H9 (cell line): ENCODE measurements around the gene CACNA1F. TPM values are rescaled to one million over a fixed set of nuclear protein-coding genes. Genes with fewer than 3 reads are reported as not detected.
"Not testable (repeated sequence)": the region's sequence is repeated elsewhere in the genome, so short reads cannot be mapped to it uniquely, and the experiment has no call there.

Source experiments
- DNase-seq: peaks from one replicate; pipeline ENCODE4 v3.0.0-alpha.2; 2017
- H2AFZ ChIP-seq: one replicate; pipeline ENCODE4 v1.6.1; 2013; ENCODE audit warnings: mild to moderate bottlenecking, low read length, control low read depth, moderate library complexity
- H2AK5ac ChIP-seq: 2 replicates; pipeline ENCODE4 v1.6.1; 2013; ENCODE audit warnings: low read length, control low read depth, mixed read lengths; ENCODE audit not compliant: insufficient read length
- H2BK120ac ChIP-seq: one replicate; pipeline ENCODE4 v1.6.1; 2013; ENCODE audit warnings: low read depth, mild to moderate bottlenecking, low read length, control low read depth, inconsistent platforms; ENCODE audit not compliant: poor library complexity, severe bottlenecking
- H2BK12ac ChIP-seq: 2 replicates; pipeline ENCODE4 v1.6.1; 2013; ENCODE audit warnings: low read length, control low read depth, mixed read lengths, low read depth; ENCODE audit not compliant: insufficient read length
- H2BK15ac ChIP-seq: 2 replicates; pipeline ENCODE4 v1.6.1; 2013; ENCODE audit warnings: low read depth, low read length, control low read depth
- H2BK20ac ChIP-seq: one replicate; pipeline ENCODE4 v1.6.1; 2013; ENCODE audit warnings: low read depth, mild to moderate bottlenecking, low read length, control low read depth, inconsistent platforms; ENCODE audit not compliant: poor library complexity, severe bottlenecking
- H2BK5ac ChIP-seq: 2 replicates; pipeline ENCODE4 v1.6.1; 2013; ENCODE audit warnings: low read length, control low read depth, mixed read lengths; ENCODE audit not compliant: insufficient read length
- H3K14ac ChIP-seq: 2 replicates; pipeline ENCODE4 v1.6.1; 2013; ENCODE audit warnings: low read length, control low read depth; ENCODE audit not compliant: insufficient read depth
- H3K18ac ChIP-seq: 2 replicates; pipeline ENCODE4 v1.6.1; 2013; ENCODE audit warnings: low read depth, mild to moderate bottlenecking, mixed read lengths, low read length, control low read depth; ENCODE audit not compliant: insufficient read length
- H3K23ac ChIP-seq: 2 replicates; pipeline ENCODE4 v1.6.1; 2013; ENCODE audit warnings: low read length, control low read depth, mixed read lengths, low read depth; ENCODE audit not compliant: insufficient read length
- H3K23me2 ChIP-seq: 2 replicates; pipeline ENCODE4 v1.6.1; 2013; ENCODE audit warnings: low read depth, mild to moderate bottlenecking, mixed read lengths, low read length, control low read depth; ENCODE audit not compliant: insufficient read length, poor library complexity, severe bottlenecking
- H3K27ac ChIP-seq: 2 replicates; pipeline ENCODE4 v1.5.1; 2013; ENCODE audit warnings: low read length, control low read depth, mixed read lengths, low read depth; ENCODE audit not compliant: insufficient read length
- H3K27me3 ChIP-seq: 2 replicates; pipeline ENCODE4 v1.6.1; 2013; ENCODE audit warnings: low read length, control low read depth, inconsistent platforms; ENCODE audit not compliant: insufficient read depth
- H3K4ac ChIP-seq: 2 replicates; pipeline ENCODE4 v1.6.1; 2013; ENCODE audit warnings: low read depth, mild to moderate bottlenecking, control low read depth, inconsistent platforms, low read length, moderate library complexity
- H3K4me1 ChIP-seq: 2 replicates; pipeline ENCODE4 v1.6.1; 2013; ENCODE audit warnings: low read length, control low read depth, inconsistent platforms; ENCODE audit not compliant: insufficient read depth
- H3K4me2 ChIP-seq: 2 replicates; pipeline ENCODE4 v1.6.1; 2013; ENCODE audit warnings: low read length, control low read depth, mixed read lengths; ENCODE audit not compliant: insufficient read length, insufficient read depth
- H3K56ac ChIP-seq: 2 replicates; pipeline ENCODE4 v1.6.1; 2013; ENCODE audit warnings: low read depth, mild to moderate bottlenecking, mixed read lengths, low read length, control low read depth; ENCODE audit not compliant: insufficient read length
- H3K79me1 ChIP-seq: 2 replicates; pipeline ENCODE4 v1.6.1; 2013; ENCODE audit warnings: low read depth, mild to moderate bottlenecking, moderate library complexity, low read length, control low read depth, inconsistent platforms; ENCODE audit not compliant: insufficient read depth, poor library complexity, severe bottlenecking
- H3K79me2 ChIP-seq: 2 replicates; pipeline ENCODE4 v1.6.1; 2013; ENCODE audit warnings: low read length, control low read depth, inconsistent platforms; ENCODE audit not compliant: insufficient read depth
- H3K9ac ChIP-seq: 2 replicates; pipeline ENCODE4 v1.6.1; 2013; ENCODE audit warnings: low read length, control low read depth, mixed read lengths; ENCODE audit not compliant: insufficient read length; ENCODE audit errors: extremely low read depth
- H3K9me3 ChIP-seq: one replicate; pipeline ENCODE4 v1.6.1; 2013; ENCODE audit warnings: low read depth, low read length, inconsistent platforms; ENCODE audit not compliant: control insufficient read depth
- H3T11ph ChIP-seq: one replicate; pipeline ENCODE4 v1.6.1; 2013; ENCODE audit warnings: mild to moderate bottlenecking, low read length, control low read depth, inconsistent platforms
- H4K20me1 ChIP-seq: one replicate; pipeline ENCODE4 v1.6.1; 2013; ENCODE audit not compliant: control insufficient read depth, insufficient read length, insufficient read depth
- H4K5ac ChIP-seq: 2 replicates; pipeline ENCODE4 v1.6.1; 2013; ENCODE audit warnings: low read depth, mild to moderate bottlenecking, mixed read lengths, low read length, control low read depth; ENCODE audit not compliant: insufficient read length
- H4K8ac ChIP-seq: replicated peaks from 2 replicates; pipeline ENCODE4 v1.6.1; 2013; ENCODE audit warnings: low read length, control low read depth, mixed read lengths, low read depth; ENCODE audit not compliant: insufficient read length
- H4K91ac ChIP-seq: 2 replicates; pipeline ENCODE4 v1.6.1; 2013; ENCODE audit warnings: low read depth, mild to moderate bottlenecking, moderate library complexity, mixed read lengths, low read length, control low read depth; ENCODE audit not compliant: insufficient read length
- H3K27ac Mint-ChIP-seq, 3 experiments: 2 replicates in 2 of 3; 3 replicates in 1 of 3; pipeline ENCODE4 v1.8.0; 2020 to 2021; ENCODE audit warnings: mixed read lengths in 3 of 3, mild to moderate bottlenecking in 1 of 3, moderate library complexity in 1 of 3
- H3K27me3 Mint-ChIP-seq: 2 replicates; pipeline ENCODE4 v1.8.0; 2021; ENCODE audit warnings: low read depth, mild to moderate bottlenecking, moderate library complexity, mixed read lengths
- H3K36me3 Mint-ChIP-seq, 3 experiments: 2 replicates in 2 of 3; 3 replicates in 1 of 3; pipeline ENCODE4 v1.8.0; 2020 to 2021; ENCODE audit warnings: low read depth in 3 of 3, mixed read lengths in 3 of 3; ENCODE audit not compliant: insufficient read depth in 1 of 3
- H3K4me1 Mint-ChIP-seq, 2 experiments: 2 replicates each; pipeline ENCODE4 v1.8.0; 2020; ENCODE audit warnings: mixed read lengths in 2 of 2
- H3K4me3 Mint-ChIP-seq, 2 experiments: 2 replicates in 1 of 2; 3 replicates in 1 of 2; pipeline ENCODE4 v1.8.0; 2020 to 2021; ENCODE audit warnings: mild to moderate bottlenecking in 2 of 2, mixed read lengths in 2 of 2, moderate library complexity in 1 of 2
- H3K9me3 Mint-ChIP-seq, 2 experiments: 2 replicates in 1 of 2; 3 replicates in 1 of 2; pipeline ENCODE4 v1.8.0; 2020; ENCODE audit warnings: mild to moderate bottlenecking in 2 of 2, mixed read lengths in 2 of 2, moderate library complexity in 1 of 2
- CTCF ChIP-seq: fragments of 200-600 bp; sonication (generic); conservative IDR thresholded peaks from 3 replicates; pipeline ENCODE4 v1.8.0; 2021; ENCODE audit warnings: antibody characterized with exemption, mild to moderate bottlenecking
- WGBS: extraction: QIAGEN DNeasy Blood & Tissue Kit; methylation state at CpG from one replicate; pipeline ENCODE4 v1.1.7; 2013; ENCODE audit warnings: missing lambda C conversion rate, low lambda C conversion rate, mixed read lengths; ENCODE audit not compliant: insufficient read length; ENCODE audit errors: extremely low coverage; 5-methylcytosine and 5-hydroxymethylcytosine counted together
- total RNA-seq: library from RNA; stranded (reverse); gene quantifications from 2 replicates; pipeline ENCODE4 v1.2.1, GENCODE V29; 2021

Gene CACNA1F
- total RNA-seq, 1 experiment from 2014 or later, result 1.4 TPM

GRCh38 chrX:49174723-49175122 lies 58.4 kb downstream of the CACNA1F start:
- Histone ChIP-seq H2BK120ac (no peak overlapping the region), H3K4me1 (no peaks in the 10 kb centered on the region), H3K79me1 (no peaks in the 10 kb centered on the region), H2AK5ac (no peak overlapping the region), H4K20me1 (no peaks in the 10 kb centered on the region), H3K23ac (no peak overlapping the region), H3K9ac (no peak overlapping the region), H4K91ac (no peak overlapping the region), H3K9me3 (peaks cover 15% of the 10 kb centered on the region), H4K8ac (no peak overlapping the region), H3K23me2 (peaks cover 10% of the 10 kb centered on the region), H3K79me2 (no peaks in the 10 kb centered on the region), H4K5ac (no peak overlapping the region), H3K18ac (no peak overlapping the region), H2BK20ac (no peak overlapping the region), H2BK5ac (no peak overlapping the region), H2AFZ (no peak overlapping the region), H3K4me2 (no peak overlapping the region), H3K56ac (no peak overlapping the region), H3K14ac (no peak overlapping the region), H2BK12ac (no peak overlapping the region), H3K4ac (no peak overlapping the region), H3K27me3 (no peaks in the 10 kb centered on the region; the same call in 1 of the 2 replicates), H3T11ph (no peak overlapping the region), H3K27ac (no peak overlapping the region), H2BK15ac (no peak overlapping the region)
- no peak for DNase-seq
- peaks cover 68 to 73% of the 10 kb centered on the region in 2 experiments for H3K9me3 Mint-ChIP-seq
- peaks cover 28 to 46% (median 38%) of the 10 kb centered on the region in 3 experiments for H3K36me3 Mint-ChIP-seq
- TF ChIP-seq CTCF, result no peak
- WGBS, result no CpG with 5 or more reads among the region's 3 CpGs
- no peak overlapping the region; a peak in 2 of 5 replicates for H3K4me3 Mint-ChIP-seq
- no peak overlapping the region for H3K27ac Mint-ChIP-seq
- peaks cover 0 to 12% of the 10 kb centered on the region in 2 experiments; a peak in 2 of 4 replicates for H3K4me1 Mint-ChIP-seq
- peaks cover 28% of the 10 kb centered on the region for H3K27me3 Mint-ChIP-seq

GRCh38 chrX:49173544-49173943 lies 59.6 kb downstream of the CACNA1F start:
- not testable (repeated sequence) for H3K4me3 Mint-ChIP-seq, H3K27ac ChIP-seq
- H3K27me3 Mint-ChIP-seq, result peaks cover 34% of the 10 kb centered on the region

More at GRCh38 chrX:49173544-49173943, 59.6 kb downstream of the CACNA1F start:
- H3K4me1 ChIP-seq, H2AK5ac ChIP-seq, H3K27ac Mint-ChIP-seq, H2BK15ac ChIP-seq, H3K79me2 ChIP-seq, H3K79me1 ChIP-seq, H2AFZ ChIP-seq, H2BK12ac ChIP-seq, H4K20me1 ChIP-seq, H3T11ph ChIP-seq, H4K91ac ChIP-seq, H3K9me3 ChIP-seq, H3K56ac ChIP-seq, H2BK5ac ChIP-seq, H3K14ac ChIP-seq, H3K23ac ChIP-seq, DNase-seq, H3K4ac ChIP-seq, H3K18ac ChIP-seq, H4K8ac ChIP-seq, H2BK120ac ChIP-seq, H3K27me3 ChIP-seq, H3K4me2 ChIP-seq, H3K9ac ChIP-seq, H2BK20ac ChIP-seq, H4K5ac ChIP-seq: not testable (repeated sequence)
- Mint-ChIP-seq H3K9me3 (peaks cover 66 to 72% of the 10 kb centered on the region in 2 experiments), H3K4me1 (peaks cover 0 to 12% of the 10 kb centered on the region in 2 experiments; a peak in 2 of 4 replicates), H3K36me3 (peaks cover 20 to 38% (median 29%) of the 10 kb centered on the region in 3 experiments)
- peaks cover 10% of the 10 kb centered on the region for H3K23me2 ChIP-seq
- WGBS, result no CpG with 5 or more reads among the region's 8 CpGs
